ENCODE data around the gene SLC18A2.

The SLC18A2 gene

DNA sequence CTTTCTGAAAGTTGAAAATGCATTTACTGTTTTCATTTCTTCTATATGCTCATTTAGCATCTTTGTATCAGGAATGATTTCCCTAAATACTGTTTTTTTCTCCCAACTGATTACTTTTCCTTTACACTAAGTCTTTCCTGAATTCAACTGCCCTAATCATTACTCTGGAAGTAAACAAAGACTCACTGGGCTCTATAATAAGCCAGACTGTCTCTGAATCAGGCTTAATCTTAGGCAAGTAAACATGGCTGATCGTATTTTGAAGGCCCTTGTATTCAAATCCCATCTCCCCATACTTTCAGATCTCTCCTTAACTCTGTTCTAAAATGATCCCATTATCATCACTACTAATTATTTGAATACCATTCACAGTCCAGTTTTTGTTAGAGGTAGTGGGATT, 72.7 kb downstream of the SLC18A2 start:
- no peak for DNase-seq (ENCODE audit: low spot score)

GRCh38 chr10:117316701-117317100, 75.8 kb downstream of the SLC18A2 start:
- no peak for DNase-seq (ENCODE audit: low spot score)

GRCh38 chr10:117318909-117319308, 78.0 kb downstream of the SLC18A2 start:
- DNase-seq (ENCODE audit: low spot score): no peak

GRCh38 chr10:117320050-117320665, 79.2 kb downstream of the SLC18A2 start:
- no peak for DNase-seq (ENCODE audit: low spot score)

DNA sequence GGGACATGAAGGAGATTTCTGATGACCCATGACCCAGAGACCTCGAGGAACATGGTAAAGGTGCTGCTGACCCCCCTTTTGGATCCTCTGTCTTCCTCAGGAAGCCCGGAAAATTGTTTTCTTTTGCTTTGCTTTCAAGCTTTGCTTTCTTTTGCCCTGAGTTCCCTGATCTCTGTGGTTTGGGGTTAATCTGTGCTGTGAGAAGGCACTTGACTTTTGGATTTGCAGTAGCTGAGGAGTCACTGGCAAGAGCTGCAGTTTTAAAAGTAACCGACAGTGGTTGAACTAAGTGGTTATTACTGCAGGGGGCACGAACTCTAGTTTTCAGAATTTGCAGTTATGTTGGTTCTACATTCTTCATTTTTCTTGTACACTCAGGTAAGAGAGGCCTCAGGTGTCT, 81.3 kb downstream of the SLC18A2 start:
- DNase-seq (ENCODE audit: low spot score): no peak

- DNase-seq (ENCODE audit: low spot score): no peak
Observed at GRCh38 chr10:117324367-117324766, 83.5 kb downstream of the SLC18A2 start.

DNA sequence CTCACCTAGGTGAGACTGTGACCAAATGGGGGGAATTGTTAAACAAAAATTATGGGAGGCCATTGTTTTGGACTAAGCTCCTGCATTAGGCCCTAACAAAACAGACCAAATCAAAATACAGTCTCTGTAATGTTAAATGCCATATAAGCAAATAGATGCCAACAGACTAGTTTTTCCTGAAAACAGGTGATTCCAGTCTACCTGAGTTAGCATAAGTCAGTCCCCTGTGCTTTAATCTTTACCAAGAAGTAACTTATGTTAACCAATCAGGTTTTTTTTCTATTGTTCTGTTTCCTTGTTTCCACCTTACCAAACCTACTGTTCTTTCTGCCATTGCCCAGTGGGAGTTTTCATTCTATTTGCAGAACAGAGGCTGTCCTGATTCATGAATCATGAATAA, 86.3 kb downstream of the SLC18A2 start:
- no peak for DNase-seq (ENCODE audit: low spot score)
